ENCODE measurements around the gene EFNA3.

EFNA3 gene

DNA sequence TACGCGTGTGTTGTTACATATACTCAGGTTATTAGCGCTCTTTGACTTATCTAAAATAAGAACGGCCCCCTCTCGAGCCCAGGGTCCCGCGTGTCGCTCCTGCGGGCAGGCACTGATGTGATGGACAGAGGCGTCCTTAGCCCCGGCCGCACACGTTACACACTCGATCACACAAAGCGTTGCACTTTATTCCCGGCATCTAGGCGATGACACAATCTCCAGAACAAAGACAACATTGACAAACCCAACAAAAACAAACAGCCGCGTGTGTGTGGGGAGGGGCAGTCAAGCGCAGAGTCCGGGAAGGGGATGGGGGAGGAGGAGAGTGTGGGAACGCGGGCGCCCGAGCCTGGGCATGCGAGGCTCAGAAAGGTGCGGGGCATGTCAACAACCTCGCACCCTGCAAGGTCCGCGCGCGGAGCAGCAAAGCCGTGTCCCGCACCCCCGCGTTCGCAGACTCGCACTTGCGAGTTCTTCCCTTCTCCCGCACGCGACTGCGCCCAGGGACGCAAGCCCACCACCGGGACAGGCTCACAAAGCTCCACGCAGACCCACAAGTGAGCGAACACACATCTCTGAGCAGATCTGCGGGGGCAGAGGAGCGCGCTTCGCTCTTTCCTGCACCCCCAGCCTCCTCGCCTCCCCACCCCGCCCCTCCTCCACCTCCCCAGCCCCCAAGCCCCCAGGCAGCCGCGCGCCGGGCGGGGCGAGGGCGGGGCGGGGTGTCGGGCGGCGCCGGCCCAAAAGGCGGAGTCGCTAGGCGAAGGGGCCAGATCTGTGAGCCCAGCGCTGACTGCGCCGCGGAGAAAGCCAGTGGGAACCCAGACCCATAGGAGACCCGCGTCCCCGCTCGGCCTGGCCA, 48.7 kb downstream of the EFNA3 start, which contains the start of gene EFNA1 (continued):
- TF ChIP-seq, protein P1, sequence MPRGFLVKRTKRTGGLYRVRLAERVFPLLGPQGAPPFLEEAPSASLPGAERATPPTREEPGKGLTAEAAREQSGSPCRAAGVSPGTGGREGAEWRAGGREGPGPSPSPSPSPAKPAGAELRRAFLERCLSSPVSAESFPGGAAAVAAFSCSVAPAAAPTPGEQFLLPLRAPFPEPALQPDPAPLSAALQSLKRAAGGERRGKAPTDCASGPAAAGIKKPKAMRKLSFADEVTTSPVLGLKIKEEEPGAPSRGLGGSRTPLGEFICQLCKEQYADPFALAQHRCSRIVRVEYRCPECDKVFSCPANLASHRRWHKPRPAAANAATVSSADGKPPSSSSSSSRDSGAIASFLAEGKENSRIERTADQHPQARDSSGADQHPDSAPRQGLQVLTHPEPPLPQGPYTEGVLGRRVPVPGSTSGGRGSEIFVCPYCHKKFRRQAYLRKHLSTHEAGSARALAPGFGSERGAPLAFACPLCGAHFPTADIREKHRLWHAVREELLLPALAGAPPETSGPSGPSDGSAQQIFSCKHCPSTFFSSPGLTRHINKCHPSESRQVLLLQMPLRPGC (tag by site-specific recombination; IDR thresholded peaks at IDR 0.05): peak; percentile 91
- TF ChIP-seq ZNF223 (tag by site-specific recombination; IDR thresholded peaks at IDR 0.05): peak; percentile 97
- TF ChIP-seq, protein P2, sequence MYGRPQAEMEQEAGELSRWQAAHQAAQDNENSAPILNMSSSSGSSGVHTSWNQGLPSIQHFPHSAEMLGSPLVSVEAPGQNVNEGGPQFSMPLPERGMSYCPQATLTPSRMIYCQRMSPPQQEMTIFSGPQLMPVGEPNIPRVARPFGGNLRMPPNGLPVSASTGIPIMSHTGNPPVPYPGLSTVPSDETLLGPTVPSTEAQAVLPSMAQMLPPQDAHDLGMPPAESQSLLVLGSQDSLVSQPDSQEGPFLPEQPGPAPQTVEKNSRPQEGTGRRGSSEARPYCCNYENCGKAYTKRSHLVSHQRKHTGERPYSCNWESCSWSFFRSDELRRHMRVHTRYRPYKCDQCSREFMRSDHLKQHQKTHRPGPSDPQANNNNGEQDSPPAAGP (tag by site-specific recombination; IDR thresholded peaks at IDR 0.05): peak; percentile 98
- TF ChIP-seq, protein P3, sequence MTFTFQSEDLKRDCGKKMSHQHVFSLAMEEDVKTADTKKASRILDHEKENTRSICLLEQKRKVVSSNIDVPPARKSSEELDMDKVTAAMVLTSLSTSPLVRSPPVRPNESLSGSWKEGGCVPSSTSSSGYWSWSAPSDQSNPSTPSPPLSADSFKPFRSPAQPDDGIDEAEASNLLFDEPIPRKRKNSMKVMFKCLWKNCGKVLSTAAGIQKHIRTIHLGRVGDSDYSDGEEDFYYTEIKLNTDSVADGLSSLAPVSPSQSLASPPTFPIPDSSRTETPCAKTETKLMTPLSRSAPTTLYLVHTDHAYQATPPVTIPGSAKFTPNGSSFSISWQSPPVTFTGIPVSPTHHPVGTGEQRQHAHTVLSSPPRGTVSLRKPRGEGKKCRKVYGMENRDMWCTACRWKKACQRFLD (tag by site-specific recombination; IDR thresholded peaks at IDR 0.05): no peak
- TF ChIP-seq KLF10 (tag by site-specific recombination; IDR thresholded peaks at IDR 0.05): peak; percentile 9; the same call in 1 of the 2 replicates
- peak; percentile 54; the same call in 1 of the 2 replicates for TF ChIP-seq KLF16 (tag by site-specific recombination; IDR thresholded peaks at IDR 0.05)
- peak; percentile 85 for TF ChIP-seq KLF1 (tag by site-specific recombination; IDR thresholded peaks at IDR 0.05)
- TF ChIP-seq, protein P4, sequence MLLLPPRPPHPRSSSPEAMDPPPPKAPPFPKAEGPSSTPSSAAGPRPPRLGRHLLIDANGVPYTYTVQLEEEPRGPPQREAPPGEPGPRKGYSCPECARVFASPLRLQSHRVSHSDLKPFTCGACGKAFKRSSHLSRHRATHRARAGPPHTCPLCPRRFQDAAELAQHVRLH (tag by site-specific recombination; IDR thresholded peaks at IDR 0.05): 0 out of 2 replicates have a peak, but pooled peaks have one; percentile 41
- TF ChIP-seq ZNF610 (tag by site-specific recombination; IDR thresholded peaks at IDR 0.05; ENCODE audit: borderline replicate concordance): peak; percentile 31; the same call in 1 of the 2 replicates
- TF ChIP-seq ZNF658 (tag by site-specific recombination; IDR thresholded peaks at IDR 0.05): no peak
- peak; percentile 64 for TF ChIP-seq IKZF3 (tag by site-specific recombination; IDR thresholded peaks at IDR 0.05)
- TF ChIP-seq, protein P5, sequence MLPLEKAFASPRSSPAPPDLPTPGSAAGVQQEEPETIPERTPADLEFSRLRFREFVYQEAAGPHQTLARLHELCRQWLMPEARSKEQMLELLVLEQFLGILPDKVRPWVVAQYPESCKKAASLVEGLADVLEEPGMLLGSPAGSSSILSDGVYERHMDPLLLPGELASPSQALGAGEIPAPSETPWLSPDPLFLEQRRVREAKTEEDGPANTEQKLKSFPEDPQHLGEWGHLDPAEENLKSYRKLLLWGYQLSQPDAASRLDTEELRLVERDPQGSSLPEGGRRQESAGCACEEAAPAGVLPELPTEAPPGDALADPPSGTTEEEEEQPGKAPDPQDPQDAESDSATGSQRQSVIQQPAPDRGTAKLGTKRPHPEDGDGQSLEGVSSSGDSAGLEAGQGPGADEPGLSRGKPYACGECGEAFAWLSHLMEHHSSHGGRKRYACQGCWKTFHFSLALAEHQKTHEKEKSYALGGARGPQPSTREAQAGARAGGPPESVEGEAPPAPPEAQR (tag by site-specific recombination; IDR thresholded peaks at IDR 0.05): peak; percentile 46; the same call in 1 of the 2 replicates
- peak; percentile 56 for TF ChIP-seq ZBTB21 (tag by site-specific recombination; IDR thresholded peaks at IDR 0.05)
- 0 out of 2 replicates have a peak, but pooled peaks have one; percentile 16 for TF ChIP-seq ZNF596 (tag by site-specific recombination; IDR thresholded peaks at IDR 0.05)
- TF ChIP-seq, protein P6, sequence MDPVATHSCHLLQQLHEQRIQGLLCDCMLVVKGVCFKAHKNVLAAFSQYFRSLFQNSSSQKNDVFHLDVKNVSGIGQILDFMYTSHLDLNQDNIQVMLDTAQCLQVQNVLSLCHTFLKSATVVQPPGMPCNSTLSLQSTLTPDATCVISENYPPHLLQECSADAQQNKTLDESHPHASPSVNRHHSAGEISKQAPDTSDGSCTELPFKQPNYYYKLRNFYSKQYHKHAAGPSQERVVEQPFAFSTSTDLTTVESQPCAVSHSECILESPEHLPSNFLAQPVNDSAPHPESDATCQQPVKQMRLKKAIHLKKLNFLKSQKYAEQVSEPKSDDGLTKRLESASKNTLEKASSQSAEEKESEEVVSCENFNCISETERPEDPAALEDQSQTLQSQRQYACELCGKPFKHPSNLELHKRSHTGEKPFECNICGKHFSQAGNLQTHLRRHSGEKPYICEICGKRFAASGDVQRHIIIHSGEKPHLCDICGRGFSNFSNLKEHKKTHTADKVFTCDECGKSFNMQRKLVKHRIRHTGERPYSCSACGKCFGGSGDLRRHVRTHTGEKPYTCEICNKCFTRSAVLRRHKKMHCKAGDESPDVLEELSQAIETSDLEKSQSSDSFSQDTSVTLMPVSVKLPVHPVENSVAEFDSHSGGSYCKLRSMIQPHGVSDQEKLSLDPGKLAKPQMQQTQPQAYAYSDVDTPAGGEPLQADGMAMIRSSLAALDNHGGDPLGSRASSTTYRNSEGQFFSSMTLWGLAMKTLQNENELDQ (tag by site-specific recombination; IDR thresholded peaks at IDR 0.05; ENCODE audit: low read depth): no peak

All from HEK293 (cell line).